DND-41 (cell line): ENCODE measurements around the gene GTF2H1.

Experiments
- ATAC-seq: fragments of 200-7000 bp; cut with Tn5 transposase; 3 replicates; pipeline ENCODE4 v1.9.1; 2021; ENCODE audit warnings: low read depth; ENCODE audit not compliant: insufficient read depth
- DNase-seq: peaks from one replicate; pipeline ENCODE4 v3.0.0-alpha.2; 2020
- H2AFZ ChIP-seq: 2 replicates; pipeline ENCODE4 v1.6.0; 2012; ENCODE audit warnings: low read depth, low read length
- H3K27ac ChIP-seq: 2 replicates; pipeline ENCODE4 v1.5.1; 2012; ENCODE audit warnings: low read length, inconsistent platforms
- H3K27me3 ChIP-seq: fragments of 200-600 bp; sonication (generic); 2 replicates; pipeline ENCODE4 v1.6.0; 2012; ENCODE audit warnings: low read length, mild to moderate bottlenecking, inconsistent platforms; ENCODE audit not compliant: insufficient read depth, poor library complexity
- H3K36me3 ChIP-seq: 2 replicates; pipeline ENCODE4 v1.5.1; 2012; ENCODE audit warnings: low read length, inconsistent platforms; ENCODE audit not compliant: insufficient read depth
- H3K4me1 ChIP-seq: 2 replicates; pipeline ENCODE4 v1.5.1; 2012; ENCODE audit warnings: mild to moderate bottlenecking, low read length; ENCODE audit not compliant: insufficient read depth
- H3K4me2 ChIP-seq: 2 replicates; pipeline ENCODE4 v1.6.0; 2012; ENCODE audit warnings: mild to moderate bottlenecking, moderate library complexity, low read length, inconsistent platforms; ENCODE audit not compliant: insufficient read depth
- H3K4me3 ChIP-seq, 2 experiments: fragments of 200-600 bp in 1 of 2; shearing (Covaris generic) in 1 of 2; 2 replicates each; pipeline ENCODE4 v1.5.1; 2012 to 2016; ENCODE audit warnings: inconsistent platforms in 2 of 2, low read length in 2 of 2, mild to moderate bottlenecking in 2 of 2, low read depth in 1 of 2, moderate library complexity in 1 of 2
- H3K79me2 ChIP-seq: 2 replicates; pipeline ENCODE4 v1.6.0; 2012; ENCODE audit warnings: low read length, inconsistent platforms; ENCODE audit not compliant: insufficient read depth
- H3K9ac ChIP-seq: 2 replicates; pipeline ENCODE4 v1.6.0; 2012; ENCODE audit warnings: low read depth, mild to moderate bottlenecking, inconsistent platforms, low read length, moderate library complexity
- H3K9me3 ChIP-seq: 2 replicates; pipeline ENCODE4 v1.5.1; 2012; ENCODE audit warnings: low read length, moderate library complexity, mild to moderate bottlenecking, inconsistent platforms; ENCODE audit not compliant: insufficient read depth, severe bottlenecking
- H4K20me1 ChIP-seq: 2 replicates; pipeline ENCODE4 v1.6.0; 2012; ENCODE audit warnings: low read length; ENCODE audit not compliant: insufficient read depth
- CTCF ChIP-seq: IDR thresholded peaks from 2 replicates; pipeline ENCODE4 v1.5.1; 2012; ENCODE audit warnings: borderline replicate concordance, low read length, moderate library complexity, mild to moderate bottlenecking; ENCODE audit not compliant: poor library complexity, severe bottlenecking; ENCODE audit errors: extremely low read depth
- EZH2 ChIP-seq: IDR thresholded peaks from 3 replicates; pipeline ENCODE4 v1.6.1; 2012; ENCODE audit warnings: borderline replicate concordance, low read depth, mild to moderate bottlenecking, moderate library complexity, low read length, inconsistent platforms; ENCODE audit not compliant: severe bottlenecking

The GTF2H1 gene

GRCh38 chr11:18314784-18315523 is 7.4 kb upstream of the GTF2H1 start:
- peaks cover 11% of the 10 kb centered on the region for H3K4me1 ChIP-seq
- H3K9ac ChIP-seq = no peak overlapping the region
- peaks cover 13% of the 10 kb centered on the region; the same call in 1 of the 2 replicates for H3K36me3 ChIP-seq
- H3K4me2 ChIP-seq = no peak overlapping the region
- TF ChIP-seq EZH2 (no peak), CTCF (no peak)
- no peak overlapping the region for H3K4me3 ChIP-seq
- peaks cover 4% of the 10 kb centered on the region; the same call in 1 of the 2 replicates for H4K20me1 ChIP-seq
- H3K27me3 ChIP-seq = no peaks in the 10 kb centered on the region
- H3K79me2 ChIP-seq = peaks cover 48% of the 10 kb centered on the region
- DNase-seq (no peak), ATAC-seq (no peak)
- no peak overlapping the region for H3K27ac ChIP-seq
- H2AFZ ChIP-seq = no peak overlapping the region
- no peaks in the 10 kb centered on the region for H3K9me3 ChIP-seq

GRCh38 chr11:18315893-18316292 is 6.5 kb upstream of the GTF2H1 start:
- DNase-seq = no peak
- Histone ChIP-seq H3K27me3 (no peaks in the 10 kb centered on the region), H3K79me2 (peaks cover 58% of the 10 kb centered on the region), H4K20me1 (peaks cover 4% of the 10 kb centered on the region; the same call in 1 of the 2 replicates), H3K36me3 (peaks cover 4% of the 10 kb centered on the region; the same call in 1 of the 2 replicates), H3K4me2 (no peak overlapping the region), H3K4me1 (peaks cover 21% of the 10 kb centered on the region), H3K27ac (no peak overlapping the region), H3K9ac (no peak overlapping the region), H3K4me3 (no peak overlapping the region), H2AFZ (no peak overlapping the region), H3K9me3 (no peaks in the 10 kb centered on the region)
- ATAC-seq = no peak
- TF ChIP-seq EZH2 = no peak
- no peak for TF ChIP-seq CTCF

- peaks cover 27% of the 10 kb centered on the region for H3K4me1 ChIP-seq
Observed at GRCh38 chr11:18317551-18317950, 4.8 kb upstream of the GTF2H1 start.

More at GRCh38 chr11:18317551-18317950, 4.8 kb upstream of the GTF2H1 start:
- Histone ChIP-seq H3K9ac (no peak overlapping the region), H2AFZ (no peak overlapping the region), H3K27ac (no peak overlapping the region), H3K4me3 (no peak overlapping the region), H4K20me1 (peaks cover 4% of the 10 kb centered on the region; the same call in 1 of the 2 replicates), H3K36me3 (no peaks in the 10 kb centered on the region; the same call in 1 of the 2 replicates), H3K27me3 (no peaks in the 10 kb centered on the region), H3K4me2 (no peak overlapping the region), H3K79me2 (peaks cover 71% of the 10 kb centered on the region), H3K9me3 (no peaks in the 10 kb centered on the region)
- TF ChIP-seq EZH2 (no peak), CTCF (no peak)
- no peak for DNase-seq
- no peak for ATAC-seq
